ENCODE measurements around the gene EPS15.
A peak's percentile ranks its signal among the peaks of the same experiment; 100 is the strongest.
"Not testable (repeated sequence)": the region's sequence is repeated elsewhere in the genome, so short reads cannot be mapped to it uniquely, and the experiment has no call there.

The EPS15 gene

DNA sequence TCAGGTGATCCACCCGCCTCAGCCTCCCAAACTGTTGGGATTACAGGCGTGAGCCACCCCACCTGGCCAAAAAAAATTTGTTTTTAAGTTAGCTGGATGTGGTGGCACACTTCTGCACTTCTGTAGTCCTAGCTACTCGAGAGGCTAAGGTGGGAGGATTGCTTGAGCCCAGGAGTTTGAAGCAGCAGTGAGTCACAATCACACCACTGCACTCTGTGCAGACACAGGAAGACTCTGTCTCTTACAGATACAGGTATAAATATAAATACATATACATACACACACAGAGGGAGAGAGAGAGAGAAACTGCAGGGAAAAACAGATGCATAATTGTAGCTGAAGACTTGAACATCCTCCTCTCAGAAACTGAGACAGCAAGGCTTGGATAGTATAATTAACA lies 34.8 kb upstream of the EPS15 start:
- no peak for TF ChIP-seq GATA1 (IDR thresholded peaks at IDR 0.05; ENCODE audit: low read depth, low read length)
- no peak for TF ChIP-seq POLR2A (IDR thresholded peaks at IDR 0.05; ENCODE audit: low read length)
- DNase-seq: no peak

DNA sequence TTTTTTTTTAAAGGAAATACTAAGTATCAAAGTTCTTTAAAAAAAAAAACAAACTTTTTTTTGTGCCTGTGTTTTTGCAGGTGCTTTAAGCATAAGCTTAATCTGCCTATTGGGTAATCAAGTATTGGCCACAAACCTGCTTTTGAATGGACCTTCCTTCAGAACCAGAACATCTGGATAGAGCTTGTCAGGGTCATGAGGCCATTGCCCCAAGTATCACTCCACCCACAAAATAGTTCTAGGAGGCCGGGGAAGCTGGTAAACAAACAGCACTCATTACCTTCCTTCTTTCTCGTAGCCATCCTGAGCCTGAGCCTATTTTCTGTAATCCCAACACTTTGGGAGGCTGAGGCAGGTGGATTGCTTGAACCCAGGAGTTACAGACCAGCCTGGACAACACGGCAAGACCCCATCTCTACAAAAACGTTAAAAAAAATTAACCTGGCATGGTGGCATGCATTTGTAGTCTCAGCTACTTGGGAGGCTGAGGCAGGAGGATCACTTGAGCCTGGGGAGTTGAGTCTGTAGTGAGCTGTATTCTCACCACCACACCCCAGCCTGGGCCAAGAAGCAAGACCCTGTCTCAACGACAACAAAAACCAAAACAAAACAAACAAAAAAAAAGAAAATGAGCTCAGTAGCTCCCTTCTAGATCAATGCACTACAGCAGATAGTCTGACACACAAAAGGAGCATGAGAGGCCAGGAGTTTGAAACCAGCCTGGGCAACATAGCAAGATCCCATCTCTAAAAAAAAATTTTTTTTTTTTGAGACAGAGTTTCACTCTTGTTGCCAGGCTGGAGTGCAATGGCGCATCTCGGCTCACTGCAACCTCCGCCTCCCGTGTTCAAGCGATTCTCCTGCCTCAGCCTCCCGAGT lies 34.1 kb upstream of the EPS15 start:
- TF ChIP-seq POLR2A (IDR thresholded peaks at IDR 0.05; ENCODE audit: low read length): no peak
- no peak for TF ChIP-seq GATA1 (IDR thresholded peaks at IDR 0.05; ENCODE audit: low read depth, low read length)
- DNase-seq: no peak

DNA sequence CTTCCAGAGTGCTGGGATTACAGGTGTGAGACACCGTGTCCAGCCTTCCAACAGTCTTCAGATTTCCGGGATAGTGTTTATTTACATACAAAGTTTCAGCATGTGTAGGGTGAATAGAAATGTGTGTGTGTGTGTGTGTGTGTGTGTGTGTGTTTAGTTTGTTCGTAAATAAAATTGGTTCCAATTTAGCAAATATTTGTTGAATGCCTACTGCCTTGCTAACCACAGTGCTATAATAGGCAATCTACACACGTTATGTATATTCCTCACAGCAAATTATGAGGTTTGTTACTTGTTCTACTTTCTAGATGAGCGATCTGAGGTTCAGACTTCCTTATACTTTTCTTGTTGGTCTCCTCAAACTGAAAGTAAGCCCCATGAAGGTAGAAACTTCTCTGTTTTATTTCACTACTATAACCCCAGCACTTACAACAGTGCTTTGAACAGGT lies 32.8 kb upstream of the EPS15 start:
- no peak for DNase-seq
- no peak for TF ChIP-seq POLR2A (IDR thresholded peaks at IDR 0.05; ENCODE audit: low read length)
- TF ChIP-seq GATA1 (IDR thresholded peaks at IDR 0.05; ENCODE audit: low read depth, low read length): no peak

DNA sequence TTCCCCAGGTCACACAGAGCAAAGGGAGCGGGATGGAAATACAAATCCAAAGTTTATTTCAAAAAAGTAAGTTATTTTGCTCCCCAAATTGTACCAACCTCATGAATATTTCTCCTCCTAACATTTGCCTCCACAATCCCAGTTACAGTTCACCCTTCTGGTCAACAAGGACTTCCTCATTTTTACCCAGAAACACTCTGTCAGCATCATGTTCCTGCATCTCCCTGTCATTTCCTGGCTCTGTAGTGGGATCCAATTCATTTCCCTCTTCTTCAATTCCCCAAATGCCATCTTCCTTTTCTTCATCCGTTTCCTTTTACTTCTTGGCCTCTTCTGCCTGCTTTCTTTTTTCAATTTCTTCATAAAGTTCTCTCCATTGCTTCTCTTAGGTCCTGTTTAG lies 32.0 kb upstream of the EPS15 start:
- no peak for DNase-seq
- TF ChIP-seq GATA1 (IDR thresholded peaks at IDR 0.05; ENCODE audit: low read depth, low read length): no peak

DNA sequence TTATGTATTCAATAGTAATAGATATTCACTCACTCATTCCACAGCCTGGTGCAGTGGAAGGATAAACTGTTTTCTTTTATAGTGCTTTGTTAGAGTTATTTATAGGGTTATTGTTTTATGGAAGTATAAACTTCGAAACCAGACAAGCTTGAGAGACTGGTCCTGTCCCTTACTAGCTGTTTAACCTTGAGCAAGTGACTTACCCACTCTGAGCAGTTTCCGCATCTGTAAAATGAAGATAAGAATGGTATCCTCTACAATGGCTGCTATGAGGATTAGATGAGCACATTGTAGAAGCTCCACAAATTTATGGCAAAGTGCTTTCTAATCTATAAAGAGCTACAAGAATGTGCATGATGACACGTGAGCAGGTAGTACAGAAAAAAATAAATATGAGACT lies 30.8 kb upstream of the EPS15 start:
- TF ChIP-seq POLR2A (IDR thresholded peaks at IDR 0.05; ENCODE audit: low read length) (no peak), GATA1 (IDR thresholded peaks at IDR 0.05; ENCODE audit: low read depth, low read length) (no peak)

DNA sequence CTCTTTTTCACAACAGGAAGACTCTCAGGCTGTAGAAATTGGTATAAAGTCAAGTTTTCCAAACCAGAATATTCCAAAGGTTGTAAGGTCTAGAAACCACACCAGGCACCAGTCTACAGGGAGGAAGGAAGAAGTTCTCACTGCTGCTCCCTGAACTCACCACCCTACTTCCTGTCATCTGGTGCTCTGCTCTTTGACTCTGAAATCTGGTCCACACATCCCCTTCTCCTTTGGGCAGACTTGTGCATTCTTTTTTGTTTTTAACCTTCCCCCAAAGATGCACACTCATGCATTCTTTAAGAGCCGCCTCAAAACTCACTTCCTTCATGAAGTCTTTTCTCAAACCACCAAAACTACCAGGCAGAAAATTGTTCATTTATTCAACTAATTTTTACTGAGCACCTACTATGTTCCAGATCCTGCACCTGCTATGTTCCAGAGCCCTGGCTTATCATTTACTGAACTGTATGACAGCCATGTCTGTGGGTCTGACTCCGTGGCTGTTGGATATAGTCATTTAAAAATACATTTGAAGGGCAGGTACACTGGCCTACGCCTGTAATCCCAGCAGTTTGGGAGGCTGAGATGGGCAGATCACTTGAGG lies 30.1 kb upstream of the EPS15 start:
- DNase-seq: no peak
- TF ChIP-seq POLR2A (IDR thresholded peaks at IDR 0.05; ENCODE audit: low read length): no peak
- no peak for TF ChIP-seq GATA1 (IDR thresholded peaks at IDR 0.05; ENCODE audit: low read depth, low read length)

More for the DNA sequence above, 30.8 kb upstream of the EPS15 start:
- DNase-seq: peak in 1 of 2 experiments; percentile 23

DNA sequence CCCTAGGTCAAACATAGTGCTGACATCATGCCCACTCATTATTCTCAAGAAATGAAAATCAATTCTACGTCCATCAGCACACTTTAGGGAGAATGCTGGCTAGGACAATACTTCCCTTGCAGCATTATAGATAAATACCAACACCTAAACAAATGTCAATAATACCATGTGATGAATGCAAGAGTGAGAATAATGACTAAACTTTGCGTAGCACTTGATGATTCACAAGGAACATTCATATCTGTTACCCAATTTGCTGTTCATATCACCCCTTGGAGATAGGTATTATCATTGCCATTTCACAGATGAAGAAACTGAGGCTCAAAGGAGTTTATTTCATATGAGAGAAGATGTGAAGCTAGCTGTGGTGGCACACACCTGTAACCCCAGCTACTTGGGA lies 24.8 kb upstream of the EPS15 start:
- DNase-seq: no peak
- TF ChIP-seq POLR2A (IDR thresholded peaks at IDR 0.05; ENCODE audit: low read length) (no peak), GATA1 (IDR thresholded peaks at IDR 0.05; ENCODE audit: low read depth, low read length) (no peak)

DNA sequence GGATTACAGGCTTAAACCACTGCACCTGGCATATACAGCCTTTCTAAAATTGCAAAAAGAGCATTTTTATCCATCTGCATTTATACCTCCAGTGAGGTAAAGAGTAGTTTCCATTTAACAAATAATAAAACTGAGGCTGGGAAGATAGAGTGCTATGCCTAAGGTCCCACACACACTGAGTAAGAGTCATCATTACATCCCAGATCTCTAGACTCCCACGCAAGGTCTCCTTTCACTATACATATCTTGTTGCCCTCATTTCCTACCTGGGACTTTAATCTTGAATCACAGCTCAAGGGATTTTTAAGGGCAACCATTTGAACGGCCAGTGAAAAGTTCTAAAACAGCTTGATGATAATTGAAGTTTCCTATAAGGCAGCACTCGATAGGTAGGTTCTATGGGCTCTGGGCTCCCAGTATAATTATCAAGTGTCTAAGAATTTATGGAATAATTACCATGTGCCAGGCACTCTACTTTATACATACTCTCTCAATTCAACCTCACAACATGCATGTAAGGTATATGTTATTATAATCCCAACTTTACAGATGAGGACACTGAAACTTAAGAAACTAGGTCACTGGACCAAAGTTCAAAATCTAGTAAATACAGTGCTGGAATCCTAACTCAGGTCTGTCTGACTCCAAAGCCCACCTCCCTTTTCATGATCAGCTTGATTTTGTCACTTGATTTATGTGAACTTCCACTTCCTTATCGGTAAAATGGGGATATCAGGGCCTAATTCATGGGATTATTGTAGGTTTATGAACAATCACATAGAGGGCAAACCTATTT lies 23.3 kb upstream of the EPS15 start:
- TF ChIP-seq POLR2A (IDR thresholded peaks at IDR 0.05; ENCODE audit: low read length) (no peak), GATA1 (IDR thresholded peaks at IDR 0.05; ENCODE audit: low read depth, low read length) (no peak)
- DNase-seq: no peak

DNA sequence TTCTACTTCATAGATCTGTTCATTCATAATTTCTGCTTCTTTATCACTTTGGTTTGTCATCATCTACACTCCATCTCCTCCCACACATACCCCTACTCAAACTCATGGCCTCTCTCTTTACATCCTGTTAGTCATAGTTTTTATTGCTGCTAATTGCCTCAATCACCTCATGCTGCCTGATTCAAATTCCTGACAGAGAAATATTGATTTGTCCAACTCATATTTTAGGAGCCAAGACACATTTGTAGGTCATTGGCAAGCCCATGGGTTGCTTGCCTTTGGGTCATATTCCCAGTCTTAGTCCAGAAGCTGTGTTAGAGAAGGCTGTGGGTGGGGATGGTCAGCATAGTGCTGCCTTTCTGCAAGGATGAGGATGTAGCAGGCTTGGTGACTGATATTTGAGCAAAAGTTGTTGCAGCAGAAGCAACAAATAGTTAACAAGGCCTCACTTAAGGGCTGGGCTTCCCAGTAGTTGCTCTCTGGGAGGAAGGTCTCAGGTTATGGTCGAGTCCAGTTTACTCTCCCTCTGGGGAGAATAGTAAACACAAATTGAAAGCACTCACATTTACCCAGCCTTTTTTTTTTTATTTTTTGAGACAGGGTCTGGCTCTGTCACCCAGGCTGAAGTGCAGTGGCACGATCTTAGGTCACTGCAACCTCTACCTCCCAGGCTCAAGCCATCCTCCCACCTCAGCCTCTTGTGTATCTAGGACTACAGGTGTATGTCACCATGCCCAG lies 22.4 kb upstream of the EPS15 start:
- TF ChIP-seq GATA1 (IDR thresholded peaks at IDR 0.05; ENCODE audit: low read depth, low read length): no peak
- TF ChIP-seq POLR2A (IDR thresholded peaks at IDR 0.05; ENCODE audit: low read length): no peak

DNA sequence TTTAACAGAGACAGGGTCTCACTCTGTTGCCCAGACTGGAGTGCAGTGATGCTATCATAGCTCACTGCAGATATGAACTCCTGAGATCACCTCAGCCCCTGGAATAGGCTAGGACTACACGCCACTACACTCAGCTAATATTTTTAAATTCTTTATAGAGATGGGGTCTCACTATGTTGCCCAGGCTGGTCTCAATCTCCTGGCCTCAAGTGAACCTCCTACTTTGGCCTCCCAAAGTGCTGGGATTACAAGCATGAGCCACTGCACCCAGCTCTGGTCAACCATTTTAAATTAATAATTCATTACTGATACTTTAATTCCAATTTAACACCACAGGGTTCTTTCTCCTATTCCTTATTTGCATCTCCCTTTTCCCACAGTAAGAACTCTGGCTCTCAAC lies 18.5 kb upstream of the EPS15 start:
- DNase-seq: no peak
- TF ChIP-seq POLR2A (IDR thresholded peaks at IDR 0.05; ENCODE audit: low read length) (no peak), GATA1 (IDR thresholded peaks at IDR 0.05; ENCODE audit: low read depth, low read length) (no peak)

More for the DNA sequence above, 22.4 kb upstream of the EPS15 start:
- DNase-seq: no peak

DNA sequence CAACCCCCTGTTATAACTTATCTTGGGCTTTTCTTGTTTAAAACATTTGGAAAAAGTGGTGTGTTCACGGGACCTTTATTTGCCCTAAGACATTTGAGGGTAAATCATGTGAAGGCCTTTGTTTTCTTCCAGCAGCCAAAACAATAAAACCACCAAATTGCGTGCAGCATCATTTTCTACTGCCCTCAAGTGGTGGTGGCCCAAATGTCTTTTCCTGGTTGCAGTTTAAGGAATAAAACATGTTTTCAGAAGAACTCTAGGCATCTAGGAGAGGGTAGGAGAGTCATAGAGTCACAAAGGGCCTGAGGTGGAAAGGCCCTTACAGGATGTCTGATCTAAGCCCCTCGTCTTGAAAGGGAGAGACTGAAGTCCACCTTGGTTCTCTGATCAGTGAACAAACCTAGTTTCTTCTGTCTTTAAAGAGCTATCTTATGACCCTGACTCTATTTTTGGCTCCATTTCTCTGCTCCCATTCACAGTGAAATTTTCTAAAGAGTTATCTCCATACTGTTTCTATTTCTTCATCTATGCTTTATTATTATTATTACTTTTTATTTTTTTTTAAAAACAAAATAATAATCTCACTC lies 16.0 kb upstream of the EPS15 start:
- TF ChIP-seq POLR2A (IDR thresholded peaks at IDR 0.05; ENCODE audit: low read length) (no peak), GATA1 (IDR thresholded peaks at IDR 0.05; ENCODE audit: low read depth, low read length) (no peak)
- DNase-seq: peak; percentile 74

DNA sequence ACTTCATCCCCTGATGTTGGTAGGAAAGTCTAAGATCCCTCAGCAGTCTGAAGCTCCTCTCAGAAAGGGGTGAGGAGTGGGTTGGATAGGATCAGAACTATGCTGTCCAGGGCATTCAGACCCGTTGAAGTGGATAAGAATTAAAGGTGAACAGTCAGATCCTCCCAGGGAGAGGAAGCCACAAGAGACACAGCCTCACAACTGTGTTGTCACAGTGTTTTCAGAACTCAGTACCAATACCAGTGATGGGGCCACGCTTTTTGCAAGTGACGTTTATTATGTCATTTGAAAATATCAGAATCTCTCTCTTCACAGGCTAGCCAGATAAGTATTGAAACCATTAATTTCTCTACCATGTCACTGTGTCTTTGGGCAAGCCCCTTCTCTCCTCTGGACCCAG lies 15.4 kb upstream of the EPS15 start:
- TF ChIP-seq POLR2A (IDR thresholded peaks at IDR 0.05; ENCODE audit: low read length) (no peak), GATA1 (IDR thresholded peaks at IDR 0.05; ENCODE audit: low read depth, low read length) (no peak)
- peak in 1 of 2 experiments; percentile 20 for DNase-seq

DNA sequence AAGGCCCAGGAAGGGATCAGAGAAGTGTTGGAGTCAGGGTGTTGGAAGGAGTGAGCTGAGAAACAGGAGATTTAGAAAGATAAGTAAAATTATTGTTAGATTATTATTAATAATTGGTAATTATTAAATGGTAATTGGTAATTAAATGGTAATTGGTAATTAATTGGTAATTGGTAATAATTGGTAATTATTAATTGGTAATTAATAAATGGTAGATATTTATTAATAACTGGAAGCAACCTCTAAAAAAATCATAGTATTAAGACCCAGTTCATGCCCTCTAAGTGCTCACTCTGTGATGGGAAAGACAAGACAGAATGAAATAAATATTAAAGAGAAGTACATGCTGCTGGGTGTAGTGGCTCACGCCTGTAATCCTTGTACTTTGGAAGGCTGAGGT lies 13.8 kb upstream of the EPS15 start:
- no peak for TF ChIP-seq GATA1 (IDR thresholded peaks at IDR 0.05; ENCODE audit: low read depth, low read length)
- no peak for TF ChIP-seq POLR2A (IDR thresholded peaks at IDR 0.05; ENCODE audit: low read length)
- DNase-seq: no peak

DNA sequence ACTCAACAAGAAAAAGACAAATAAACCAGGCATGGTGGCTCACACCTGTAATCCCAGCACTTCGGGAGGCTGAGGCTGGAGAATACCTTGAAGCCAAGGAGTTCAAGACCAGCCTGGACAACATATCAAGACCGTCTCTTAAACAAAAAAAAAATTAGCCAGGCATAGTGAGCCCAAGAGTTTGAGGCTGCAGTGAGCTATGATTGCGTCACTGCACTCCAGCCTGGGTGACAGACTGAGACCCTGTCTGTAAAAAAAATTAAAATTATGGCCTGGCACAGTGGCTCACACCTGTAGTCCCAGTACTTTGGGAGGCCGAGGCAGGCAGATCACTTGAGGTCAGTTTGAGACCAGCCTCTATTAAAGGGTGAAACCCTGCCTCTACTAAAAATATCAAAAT lies 11.4 kb upstream of the EPS15 start:
- not testable (repeated sequence) for DNase-seq
